ENCODE measurements around the gene SMAP2.

DNA sequence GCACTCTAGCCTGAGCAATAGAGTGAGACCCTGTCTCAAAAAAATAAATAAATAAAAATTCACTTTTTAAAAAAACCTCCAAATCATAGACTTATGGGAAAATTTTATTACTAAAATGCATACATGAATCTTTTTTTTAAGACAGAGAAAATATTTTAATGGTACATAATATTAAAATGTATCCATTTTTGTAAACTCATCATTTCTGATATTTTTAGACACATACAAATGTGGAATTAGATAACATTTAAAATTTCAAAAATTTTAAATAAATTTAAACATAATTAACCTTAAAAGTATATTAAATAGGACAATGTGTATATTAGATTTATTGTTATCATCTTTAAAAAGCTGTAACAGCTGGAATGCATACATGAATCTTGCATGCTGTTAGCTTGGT, 33.9 kb downstream of the SMAP2 start:
- TF ChIP-seq, protein P1, sequence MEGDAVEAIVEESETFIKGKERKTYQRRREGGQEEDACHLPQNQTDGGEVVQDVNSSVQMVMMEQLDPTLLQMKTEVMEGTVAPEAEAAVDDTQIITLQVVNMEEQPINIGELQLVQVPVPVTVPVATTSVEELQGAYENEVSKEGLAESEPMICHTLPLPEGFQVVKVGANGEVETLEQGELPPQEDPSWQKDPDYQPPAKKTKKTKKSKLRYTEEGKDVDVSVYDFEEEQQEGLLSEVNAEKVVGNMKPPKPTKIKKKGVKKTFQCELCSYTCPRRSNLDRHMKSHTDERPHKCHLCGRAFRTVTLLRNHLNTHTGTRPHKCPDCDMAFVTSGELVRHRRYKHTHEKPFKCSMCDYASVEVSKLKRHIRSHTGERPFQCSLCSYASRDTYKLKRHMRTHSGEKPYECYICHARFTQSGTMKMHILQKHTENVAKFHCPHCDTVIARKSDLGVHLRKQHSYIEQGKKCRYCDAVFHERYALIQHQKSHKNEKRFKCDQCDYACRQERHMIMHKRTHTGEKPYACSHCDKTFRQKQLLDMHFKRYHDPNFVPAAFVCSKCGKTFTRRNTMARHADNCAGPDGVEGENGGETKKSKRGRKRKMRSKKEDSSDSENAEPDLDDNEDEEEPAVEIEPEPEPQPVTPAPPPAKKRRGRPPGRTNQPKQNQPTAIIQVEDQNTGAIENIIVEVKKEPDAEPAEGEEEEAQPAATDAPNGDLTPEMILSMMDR (IDR thresholded peaks at IDR 0.05; ENCODE audit: low read length), result no peak
- TF ChIP-seq EZH2 (optimal IDR thresholded peaks at IDR 0.05; ENCODE audit: low read depth, low read length) (no peak), EZH2phosphoT487 (IDR thresholded peaks at IDR 0.05; ENCODE audit: low read length) (no peak)

Measured in MM.1S (cell line).